ENCODE measurements around the gene UNC13B.

The UNC13B gene

DNA sequence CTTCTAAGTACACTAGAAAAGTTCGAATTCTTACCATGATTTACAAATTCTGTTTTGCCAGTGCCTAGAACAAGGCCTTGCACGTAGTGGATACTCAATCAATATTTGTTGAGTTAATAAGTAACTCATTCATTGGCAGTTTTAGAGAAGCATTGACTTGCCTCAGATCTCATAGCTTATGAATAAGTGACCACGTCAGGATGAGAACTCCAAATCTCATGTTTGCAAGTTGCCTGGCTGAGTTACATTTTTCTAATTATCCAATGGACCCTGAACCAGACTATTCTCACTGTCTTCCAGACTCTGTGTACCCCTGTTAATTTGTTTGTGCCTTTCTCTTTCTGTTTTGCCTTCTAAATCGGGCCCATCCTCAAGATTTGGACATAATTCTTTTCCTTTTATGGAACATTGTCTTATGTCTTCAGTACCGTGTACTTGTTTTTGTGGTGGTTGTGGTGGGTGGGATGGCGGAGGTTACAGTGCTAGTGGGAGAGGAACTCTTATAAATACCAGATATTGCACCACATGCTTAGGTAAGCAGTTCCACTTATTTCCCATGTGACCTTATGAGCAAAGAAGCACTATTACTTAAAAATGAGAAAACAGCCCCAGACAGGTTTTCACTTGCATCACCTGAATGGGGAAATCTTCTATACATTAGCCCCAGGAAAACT lies 96.3 kb downstream of the UNC13B start:
- TF ChIP-seq TAF1 (IDR thresholded peaks at IDR 0.05; ENCODE audit: borderline replicate concordance, insufficient read depth, low read length) (no peak), POLR2AphosphoS5 (IDR thresholded peaks at IDR 0.05; ENCODE audit: low read depth, low read length) (no peak), FOXP2 (optimal IDR thresholded peaks at IDR 0.05; ENCODE audit: borderline replicate concordance, extremely low read depth, extremely low read length, insufficient read depth) (no peak), SIN3A (IDR thresholded peaks at IDR 0.05; ENCODE audit: borderline replicate concordance, insufficient read depth, low read length) (no peak)
- TF ChIP-seq, protein P1, sequence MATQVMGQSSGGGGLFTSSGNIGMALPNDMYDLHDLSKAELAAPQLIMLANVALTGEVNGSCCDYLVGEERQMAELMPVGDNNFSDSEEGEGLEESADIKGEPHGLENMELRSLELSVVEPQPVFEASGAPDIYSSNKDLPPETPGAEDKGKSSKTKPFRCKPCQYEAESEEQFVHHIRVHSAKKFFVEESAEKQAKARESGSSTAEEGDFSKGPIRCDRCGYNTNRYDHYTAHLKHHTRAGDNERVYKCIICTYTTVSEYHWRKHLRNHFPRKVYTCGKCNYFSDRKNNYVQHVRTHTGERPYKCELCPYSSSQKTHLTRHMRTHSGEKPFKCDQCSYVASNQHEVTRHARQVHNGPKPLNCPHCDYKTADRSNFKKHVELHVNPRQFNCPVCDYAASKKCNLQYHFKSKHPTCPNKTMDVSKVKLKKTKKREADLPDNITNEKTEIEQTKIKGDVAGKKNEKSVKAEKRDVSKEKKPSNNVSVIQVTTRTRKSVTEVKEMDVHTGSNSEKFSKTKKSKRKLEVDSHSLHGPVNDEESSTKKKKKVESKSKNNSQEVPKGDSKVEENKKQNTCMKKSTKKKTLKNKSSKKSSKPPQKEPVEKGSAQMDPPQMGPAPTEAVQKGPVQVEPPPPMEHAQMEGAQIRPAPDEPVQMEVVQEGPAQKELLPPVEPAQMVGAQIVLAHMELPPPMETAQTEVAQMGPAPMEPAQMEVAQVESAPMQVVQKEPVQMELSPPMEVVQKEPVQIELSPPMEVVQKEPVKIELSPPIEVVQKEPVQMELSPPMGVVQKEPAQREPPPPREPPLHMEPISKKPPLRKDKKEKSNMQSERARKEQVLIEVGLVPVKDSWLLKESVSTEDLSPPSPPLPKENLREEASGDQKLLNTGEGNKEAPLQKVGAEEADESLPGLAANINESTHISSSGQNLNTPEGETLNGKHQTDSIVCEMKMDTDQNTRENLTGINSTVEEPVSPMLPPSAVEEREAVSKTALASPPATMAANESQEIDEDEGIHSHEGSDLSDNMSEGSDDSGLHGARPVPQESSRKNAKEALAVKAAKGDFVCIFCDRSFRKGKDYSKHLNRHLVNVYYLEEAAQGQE (IDR thresholded peaks at IDR 0.05; ENCODE audit: insufficient read depth in 1 of 2, low read depth in 2 of 2, low read length in 2 of 2), result no peak

- TF ChIP-seq POLR2AphosphoS5 (IDR thresholded peaks at IDR 0.05; ENCODE audit: low read depth, low read length), result no peak
- no peak for TF ChIP-seq FOXP2 (optimal IDR thresholded peaks at IDR 0.05; ENCODE audit: borderline replicate concordance, extremely low read depth, extremely low read length, insufficient read depth)
- TF ChIP-seq, protein P1 (IDR thresholded peaks at IDR 0.05; ENCODE audit: insufficient read depth in 1 of 2, low read depth in 2 of 2, low read length in 2 of 2), result no peak
- TF ChIP-seq SIN3A (IDR thresholded peaks at IDR 0.05; ENCODE audit: borderline replicate concordance, insufficient read depth, low read length), result no peak
- no peak for TF ChIP-seq TAF1 (IDR thresholded peaks at IDR 0.05; ENCODE audit: borderline replicate concordance, insufficient read depth, low read length)
Measured at GRCh38 chr9:35258660-35259474, 97.1 kb downstream of the UNC13B start.

- no peak for TF ChIP-seq SIN3A (IDR thresholded peaks at IDR 0.05; ENCODE audit: borderline replicate concordance, insufficient read depth, low read length)
- TF ChIP-seq, protein P1 (IDR thresholded peaks at IDR 0.05; ENCODE audit: insufficient read depth in 1 of 2, low read depth in 2 of 2, low read length in 2 of 2), result no peak
- TF ChIP-seq FOXP2 (optimal IDR thresholded peaks at IDR 0.05; ENCODE audit: borderline replicate concordance, extremely low read depth, extremely low read length, insufficient read depth), result no peak
- TF ChIP-seq POLR2AphosphoS5 (IDR thresholded peaks at IDR 0.05; ENCODE audit: low read depth, low read length), result no peak
- no peak for TF ChIP-seq TAF1 (IDR thresholded peaks at IDR 0.05; ENCODE audit: borderline replicate concordance, insufficient read depth, low read length)
Measured at GRCh38 chr9:35260186-35260585, 98.4 kb downstream of the UNC13B start.

GRCh38 chr9:35262064-35262463 lies 100.3 kb downstream of the UNC13B start:
- TF ChIP-seq POLR2AphosphoS5 (IDR thresholded peaks at IDR 0.05; ENCODE audit: low read depth, low read length) (no peak), TAF1 (IDR thresholded peaks at IDR 0.05; ENCODE audit: borderline replicate concordance, insufficient read depth, low read length) (no peak), SIN3A (IDR thresholded peaks at IDR 0.05; ENCODE audit: borderline replicate concordance, insufficient read depth, low read length) (no peak)

GRCh38 chr9:35267710-35268109 lies 105.9 kb downstream of the UNC13B start:
- TF ChIP-seq TAF1 (IDR thresholded peaks at IDR 0.05; ENCODE audit: borderline replicate concordance, insufficient read depth, low read length) (no peak), SIN3A (IDR thresholded peaks at IDR 0.05; ENCODE audit: borderline replicate concordance, insufficient read depth, low read length) (no peak), POLR2AphosphoS5 (IDR thresholded peaks at IDR 0.05; ENCODE audit: low read depth, low read length) (no peak), FOXP2 (optimal IDR thresholded peaks at IDR 0.05; ENCODE audit: borderline replicate concordance, extremely low read depth, extremely low read length, insufficient read depth) (no peak)
- TF ChIP-seq, protein P1 (IDR thresholded peaks at IDR 0.05; ENCODE audit: insufficient read depth in 1 of 2, low read depth in 2 of 2, low read length in 2 of 2), result no peak
